K562 (cell line): Measurements from ENCODE around the gene CD22. TPM values are rescaled to one million over a fixed set of nuclear protein-coding genes. Genes with fewer than 3 reads are reported as not detected.

Experiments
- ARID2 ChIP-seq: fragments of 450-650 bp; IDR thresholded peaks from 2 replicates; pipeline ENCODE4 v1.6.1; 2017; ENCODE audit warnings: antibody characterized with exemption, mild to moderate bottlenecking
- CUX1 ChIP-seq: fragments of 200-800 bp; sonication (Bioruptor generic); IDR thresholded peaks from 2 replicates; pipeline ENCODE4 v1.6.1; 2016; ENCODE audit warnings: missing genetic modification characterization, missing compliant biosample characterization
- FOXA1 ChIP-seq: fragments of 450-650 bp; IDR thresholded peaks from 2 replicates; pipeline ENCODE4 v1.6.1; 2016; ENCODE audit warnings: mild to moderate bottlenecking, borderline replicate concordance
- HMGXB4 ChIP-seq: sonication (generic); formaldehyde crosslinking; IDR thresholded peaks from 2 replicates; pipeline ENCODE4 v1.8.1; 2023; ENCODE audit warnings: mild to moderate bottlenecking, missing genetic modification reagents
- MAZ ChIP-seq, 2 experiments: fragments of 450-650 bp in 1 of 2; sonication (generic) in 1 of 2; formaldehyde crosslinking; IDR thresholded peaks in 1 of 2; conservative IDR thresholded peaks in 1 of 2; 2 replicates each; pipeline versions ENCODE4 v1.4.0 to v1.5.0; 2020; ENCODE audit warnings: mild to moderate bottlenecking in 1 of 2, missing genetic modification reagents in 1 of 2
- MEIS2 ChIP-seq: fragments of 450-650 bp; IDR thresholded peaks from 2 replicates; pipeline ENCODE4 v1.6.1; 2014; ENCODE audit warnings: mild to moderate bottlenecking; ENCODE audit not compliant: partially characterized antibody
- MTA3 ChIP-seq: fragments of 450-650 bp; formaldehyde crosslinking; IDR thresholded peaks from 2 replicates; pipeline ENCODE4 v1.6.1; 2017; ENCODE audit warnings: mild to moderate bottlenecking, borderline replicate concordance
- STAT5A ChIP-seq: IDR thresholded peaks from 2 replicates; pipeline ENCODE4 v1.6.1; 2012; ENCODE audit warnings: low read length, inconsistent platforms, borderline replicate concordance
- polyA plus RNA-seq, 8 experiments: library from polyadenylated mRNA; depleted of rRNA in 4 of 8; stranded (reverse) in 5 of 8; unstranded in 3 of 8; fragments of >200 nt; fragmentation: Nextera tagmentation in 2 of 8; fragmentation: Illumina TruSeq in 1 of 8; extraction: Ambion mirVana in 2 of 8; extraction: Trizol in 1 of 8; gene quantifications; 2 replicates each; pipeline versions ENCODE4 v1.2.1 to v1.2.3, GENCODE V29; 2011 to 2014; ENCODE audit warnings: inconsistent platforms in 1 of 8, missing spikeins in 1 of 8
- total RNA-seq, 7 experiments: library from RNA; depleted of rRNA in 6 of 7; stranded (reverse); fragments of >200 nt in 6 of 7; fragmentation: Illumina TruSeq in 2 of 7; extraction: Trizol in 2 of 7; gene quantifications; 2 replicates each; pipeline versions ENCODE4 v1.2.1 to v1.2.3, GENCODE V29; 2011 to 2021; ENCODE audit warnings: low replicate concordance in 1 of 7
- TF ChIP-seq, protein P1 (sequence below): sonication (generic); formaldehyde crosslinking; IDR thresholded peaks from 2 replicates; pipeline ENCODE4 v1.8.0; 2022; ENCODE audit warnings: mild to moderate bottlenecking, missing genetic modification reagents
- TF ChIP-seq, protein P2 (sequence below): sonication (generic); formaldehyde crosslinking; IDR thresholded peaks from 2 replicates; pipeline ENCODE4 v1.8.1; 2023; ENCODE audit warnings: mild to moderate bottlenecking, missing genetic modification reagents, moderate library complexity

CD22 gene
- total and polyA plus RNA-seq, 9 of the 15 experiments (the other 6 are each of a cell fraction or from before 2014, with no cell fraction given) = 0.29 to 5.0 (median 3.5) TPM

DNA sequence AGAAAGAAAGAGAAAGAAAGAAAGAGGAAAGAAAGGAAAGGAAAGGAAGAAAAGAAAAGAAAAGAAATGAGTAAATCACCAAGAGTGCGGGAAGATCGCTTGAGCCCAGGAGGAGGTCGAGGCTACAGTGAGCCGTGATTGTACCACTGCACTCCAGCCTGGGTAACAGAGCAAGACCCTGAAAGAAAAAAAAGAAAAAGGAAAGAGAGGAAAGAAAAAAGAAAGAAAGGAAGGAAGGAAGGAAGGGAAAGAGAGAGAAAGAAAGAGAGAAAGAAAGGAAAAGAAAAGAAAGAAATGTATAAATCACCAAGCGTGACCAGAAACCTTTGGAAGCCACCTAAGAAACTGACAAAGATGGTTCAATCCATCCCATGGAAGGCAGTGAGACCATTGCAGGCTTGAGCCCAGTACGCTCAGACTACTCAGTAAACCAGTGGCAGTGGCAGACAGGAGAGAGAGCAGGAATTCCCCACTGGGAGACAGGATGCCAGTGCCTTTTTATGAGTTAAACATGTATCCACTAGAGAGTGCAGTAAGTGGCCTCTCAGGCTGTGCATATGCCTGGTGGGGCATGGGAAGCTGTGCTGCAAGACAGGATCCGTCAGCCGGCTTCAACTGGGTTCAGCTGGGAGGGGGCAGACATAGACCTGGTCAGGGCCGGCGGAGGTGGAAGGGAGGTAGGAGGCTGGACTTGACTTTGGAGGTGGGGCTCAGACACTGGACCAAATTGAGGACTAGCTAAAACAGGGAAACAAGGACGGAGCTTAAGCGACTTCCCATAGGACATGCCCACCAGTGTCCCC lies 46.7 kb downstream of the CD22 start (continued):
- TF ChIP-seq, protein P1, sequence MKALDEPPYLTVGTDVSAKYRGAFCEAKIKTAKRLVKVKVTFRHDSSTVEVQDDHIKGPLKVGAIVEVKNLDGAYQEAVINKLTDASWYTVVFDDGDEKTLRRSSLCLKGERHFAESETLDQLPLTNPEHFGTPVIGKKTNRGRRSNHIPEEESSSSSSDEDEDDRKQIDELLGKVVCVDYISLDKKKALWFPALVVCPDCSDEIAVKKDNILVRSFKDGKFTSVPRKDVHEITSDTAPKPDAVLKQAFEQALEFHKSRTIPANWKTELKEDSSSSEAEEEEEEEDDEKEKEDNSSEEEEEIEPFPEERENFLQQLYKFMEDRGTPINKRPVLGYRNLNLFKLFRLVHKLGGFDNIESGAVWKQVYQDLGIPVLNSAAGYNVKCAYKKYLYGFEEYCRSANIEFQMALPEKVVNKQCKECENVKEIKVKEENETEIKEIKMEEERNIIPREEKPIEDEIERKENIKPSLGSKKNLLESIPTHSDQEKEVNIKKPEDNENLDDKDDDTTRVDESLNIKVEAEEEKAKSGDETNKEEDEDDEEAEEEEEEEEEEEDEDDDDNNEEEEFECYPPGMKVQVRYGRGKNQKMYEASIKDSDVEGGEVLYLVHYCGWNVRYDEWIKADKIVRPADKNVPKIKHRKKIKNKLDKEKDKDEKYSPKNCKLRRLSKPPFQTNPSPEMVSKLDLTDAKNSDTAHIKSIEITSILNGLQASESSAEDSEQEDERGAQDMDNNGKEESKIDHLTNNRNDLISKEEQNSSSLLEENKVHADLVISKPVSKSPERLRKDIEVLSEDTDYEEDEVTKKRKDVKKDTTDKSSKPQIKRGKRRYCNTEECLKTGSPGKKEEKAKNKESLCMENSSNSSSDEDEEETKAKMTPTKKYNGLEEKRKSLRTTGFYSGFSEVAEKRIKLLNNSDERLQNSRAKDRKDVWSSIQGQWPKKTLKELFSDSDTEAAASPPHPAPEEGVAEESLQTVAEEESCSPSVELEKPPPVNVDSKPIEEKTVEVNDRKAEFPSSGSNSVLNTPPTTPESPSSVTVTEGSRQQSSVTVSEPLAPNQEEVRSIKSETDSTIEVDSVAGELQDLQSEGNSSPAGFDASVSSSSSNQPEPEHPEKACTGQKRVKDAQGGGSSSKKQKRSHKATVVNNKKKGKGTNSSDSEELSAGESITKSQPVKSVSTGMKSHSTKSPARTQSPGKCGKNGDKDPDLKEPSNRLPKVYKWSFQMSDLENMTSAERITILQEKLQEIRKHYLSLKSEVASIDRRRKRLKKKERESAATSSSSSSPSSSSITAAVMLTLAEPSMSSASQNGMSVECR = no peak
- TF ChIP-seq MTA3 = no peak
- no peak for TF ChIP-seq STAT5A
- TF ChIP-seq CUX1 (CRISPR knock-in tag) = no peak
- no peak for TF ChIP-seq MAZ (CRISPR knock-in tag; conservative IDR thresholded peaks at IDR 0.05 in 1 of 2, IDR thresholded peaks at IDR 0.05 in 1 of 2)
- TF ChIP-seq ARID2 = no peak
- TF ChIP-seq, protein P2, sequence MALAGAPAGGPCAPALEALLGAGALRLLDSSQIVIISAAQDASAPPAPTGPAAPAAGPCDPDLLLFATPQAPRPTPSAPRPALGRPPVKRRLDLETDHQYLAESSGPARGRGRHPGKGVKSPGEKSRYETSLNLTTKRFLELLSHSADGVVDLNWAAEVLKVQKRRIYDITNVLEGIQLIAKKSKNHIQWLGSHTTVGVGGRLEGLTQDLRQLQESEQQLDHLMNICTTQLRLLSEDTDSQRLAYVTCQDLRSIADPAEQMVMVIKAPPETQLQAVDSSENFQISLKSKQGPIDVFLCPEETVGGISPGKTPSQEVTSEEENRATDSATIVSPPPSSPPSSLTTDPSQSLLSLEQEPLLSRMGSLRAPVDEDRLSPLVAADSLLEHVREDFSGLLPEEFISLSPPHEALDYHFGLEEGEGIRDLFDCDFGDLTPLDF (CRISPR knock-in tag) = no peak
- no peak for TF ChIP-seq FOXA1
- no peak for TF ChIP-seq HMGXB4 (CRISPR knock-in tag)
- TF ChIP-seq MEIS2 = no peak
